ENCODE data around the gene AFF2.

- TF ChIP-seq CTCF (IDR thresholded peaks at IDR 0.05): no peak
- TF ChIP-seq POLR2A (IDR thresholded peaks at IDR 0.05): no peak
These were observed 423.2 kb downstream of the AFF2 start for GRCh38 chrX:148923631-148924030.

Data from esophagus squamous epithelium (tissue), 4 donors.